ENCODE measurements around the gene ZNF254. TPM values are rescaled to one million over a fixed set of nuclear protein-coding genes. Genes with fewer than 3 reads are reported as not detected.

The ZNF254 gene
- total RNA-seq, 1 donor = 15.2 TPM

GRCh38 chr19:24173882-24174281, 86.9 kb downstream of the ZNF254 start:
- H3K27me3 ChIP-seq (ENCODE audit: insufficient read depth, low read length) = no peaks in the 10 kb centered on the region
- no peak overlapping the region for H3K4me3 ChIP-seq (ENCODE audit: insufficient read depth, low read length)
- no peaks in the 10 kb centered on the region for H3K79me2 ChIP-seq (ENCODE audit: insufficient read depth, low read length)
- H3K36me3 ChIP-seq (ENCODE audit: insufficient read depth, low read length) = no peaks in the 10 kb centered on the region
- TF ChIP-seq CTCF (IDR thresholded peaks at IDR 0.05; ENCODE audit: extremely low read depth, low read depth, low read length) = no peak
- H3K4me2 ChIP-seq (ENCODE audit: insufficient read depth, low read length) = no peak overlapping the region
- no peak overlapping the region for H2AFZ ChIP-seq (ENCODE audit: low read length)
- no peaks in the 10 kb centered on the region for H3K9me3 ChIP-seq (ENCODE audit: low read depth, low read length)
- DNase-seq (ENCODE audit: insufficient read length, low spot score, missing footprints) = no peak
- H3K27ac ChIP-seq (ENCODE audit: low read depth, low read length) = no peak overlapping the region
- no peaks in the 10 kb centered on the region for H4K20me1 ChIP-seq (ENCODE audit: insufficient read depth, low read length)
- no peaks in the 10 kb centered on the region for H3K4me1 ChIP-seq (ENCODE audit: insufficient read depth, low read length)

- DNase-seq (ENCODE audit: insufficient read length, low spot score, missing footprints) = no peak
- Histone ChIP-seq H3K4me2 (ENCODE audit: insufficient read depth, low read length) (no peak overlapping the region), H3K4me1 (ENCODE audit: insufficient read depth, low read length) (no peaks in the 10 kb centered on the region), H2AFZ (ENCODE audit: low read length) (no peak overlapping the region), H3K36me3 (ENCODE audit: insufficient read depth, low read length) (no peaks in the 10 kb centered on the region), H3K27ac (ENCODE audit: low read depth, low read length) (no peak overlapping the region), H3K9me3 (ENCODE audit: low read depth, low read length) (no peaks in the 10 kb centered on the region), H4K20me1 (ENCODE audit: insufficient read depth, low read length) (no peaks in the 10 kb centered on the region), H3K79me2 (ENCODE audit: insufficient read depth, low read length) (no peaks in the 10 kb centered on the region), H3K27me3 (ENCODE audit: insufficient read depth, low read length) (no peaks in the 10 kb centered on the region), H3K4me3 (ENCODE audit: insufficient read depth, low read length) (no peak overlapping the region)
- no peak for TF ChIP-seq CTCF (IDR thresholded peaks at IDR 0.05; ENCODE audit: extremely low read depth, low read depth, low read length)
These were observed 90.7 kb downstream of the ZNF254 start for GRCh38 chr19:24177686-24178085.

GRCh38 chr19:24178207-24178606, 91.2 kb downstream of the ZNF254 start:
- Histone ChIP-seq H3K27ac (ENCODE audit: low read depth, low read length) (no peak overlapping the region), H3K9me3 (ENCODE audit: low read depth, low read length) (no peaks in the 10 kb centered on the region), H2AFZ (ENCODE audit: low read length) (no peak overlapping the region), H3K36me3 (ENCODE audit: insufficient read depth, low read length) (no peaks in the 10 kb centered on the region), H4K20me1 (ENCODE audit: insufficient read depth, low read length) (no peaks in the 10 kb centered on the region), H3K27me3 (ENCODE audit: insufficient read depth, low read length) (no peaks in the 10 kb centered on the region), H3K79me2 (ENCODE audit: insufficient read depth, low read length) (no peaks in the 10 kb centered on the region), H3K4me2 (ENCODE audit: insufficient read depth, low read length) (no peak overlapping the region), H3K4me3 (ENCODE audit: insufficient read depth, low read length) (no peak overlapping the region), H3K4me1 (ENCODE audit: insufficient read depth, low read length) (no peaks in the 10 kb centered on the region)
- no peak for TF ChIP-seq CTCF (IDR thresholded peaks at IDR 0.05; ENCODE audit: extremely low read depth, low read depth, low read length)
- no peak for DNase-seq (ENCODE audit: insufficient read length, low spot score, missing footprints)

Other genes starting within 250 kb of the ZNF254 start
- gene ZNF726, start 172.3 kb upstream of the ZNF254 start, total RNA-seq = 1.8 and 2.1 TPM in 2 replicates